Naive thymus-derived CD4-positive, alpha-beta T cell (primary cell): ENCODE measurements around the gene SUGCT. TPM values are rescaled to one million over a fixed set of nuclear protein-coding genes. Genes with fewer than 3 reads are reported as not detected.

Source experiments
- ATAC-seq: fragments of 150-1000 bp; cut with Tn5 transposase; 2 replicates; pipeline ENCODE4 v1.10.0; 2021; ENCODE audit warnings: mild to moderate bottlenecking, moderate library complexity
- CTCF ChIA-PET: fragments of 350-600 bp; sonication (Branson Sonifier 250); formaldehyde crosslinking; loops from one replicate; lab custom pipeline; 2021; ENCODE audit warnings: antibody characterized with exemption; lab: Charles Lee
- POLR2A ChIA-PET: fragments of 350-600 bp; sonication (Branson Sonifier 250); formaldehyde crosslinking; loops from one replicate; lab custom pipeline; 2021; ENCODE audit warnings: antibody characterized with exemption, inconsistent platforms; lab: Charles Lee
- DNase-seq, 9 donors: peaks; one replicate each; pipeline versions ENCODE4 v3.0.0 to v3.0.0-alpha.2; 2020 to 2022; ENCODE audit warnings: mixed read lengths in 1 of 9
- H3K27ac ChIP-seq: one replicate; pipeline ENCODE4 v1.7.0; 2013; ENCODE audit warnings: mild to moderate bottlenecking, low read depth, low read length, moderate library complexity
- H3K27me3 ChIP-seq, 2 donors: one replicate each; pipeline ENCODE4 v1.7.0; 2013; ENCODE audit warnings: low read length in 2 of 2, mild to moderate bottlenecking in 2 of 2, moderate library complexity in 2 of 2; ENCODE audit not compliant: control insufficient read depth in 2 of 2, insufficient read depth in 2 of 2
- H3K36me3 ChIP-seq, 3 experiments: 1 replicate in 2 of 3; 2 replicates in 1 of 3; pipeline ENCODE4 v1.7.0; 2013; ENCODE audit warnings: low read length in 3 of 3, mild to moderate bottlenecking in 3 of 3, moderate library complexity in 1 of 3; ENCODE audit not compliant: insufficient read depth in 3 of 3, control insufficient read depth in 2 of 3
- H3K4me1 ChIP-seq, 2 donors: one replicate each; pipeline ENCODE4 v1.7.0; 2013; ENCODE audit warnings: low read length in 2 of 2, mild to moderate bottlenecking in 2 of 2, moderate library complexity in 1 of 2; ENCODE audit not compliant: control insufficient read depth in 2 of 2, insufficient read depth in 2 of 2
- H3K4me3 ChIP-seq: 2 replicates; pipeline ENCODE4 v1.7.0; 2013; ENCODE audit warnings: mild to moderate bottlenecking, low read length
- H3K9me3 ChIP-seq, 3 experiments: 1 replicate in 2 of 3; 2 replicates in 1 of 3; pipeline ENCODE4 v1.7.0; 2013; ENCODE audit warnings: low read length in 3 of 3; ENCODE audit not compliant: control insufficient read depth in 2 of 3
- H3K27ac Mint-ChIP-seq, 9 donors: one replicate each; pipeline ENCODE4 v1.8.0; 2020 to 2022; ENCODE audit warnings: mixed read lengths in 9 of 9, mild to moderate bottlenecking in 8 of 9, moderate library complexity in 5 of 9, inconsistent platforms in 2 of 9
- H3K27me3 Mint-ChIP-seq, 5 donors: one replicate each; pipeline ENCODE4 v1.8.0; 2021 to 2022; ENCODE audit warnings: mixed read lengths in 5 of 5, mild to moderate bottlenecking in 1 of 5
- H3K36me3 Mint-ChIP-seq, 5 donors: one replicate each; pipeline ENCODE4 v1.8.0; 2020 to 2022; ENCODE audit warnings: mixed read lengths in 5 of 5, mild to moderate bottlenecking in 3 of 5, inconsistent platforms in 1 of 5
- H3K4me1 Mint-ChIP-seq, 7 donors: one replicate each; pipeline ENCODE4 v1.8.0; 2020 to 2022; ENCODE audit warnings: mixed read lengths in 7 of 7, mild to moderate bottlenecking in 3 of 7, inconsistent platforms in 1 of 7
- H3K4me3 Mint-ChIP-seq, 10 donors: one replicate each; pipeline ENCODE4 v1.8.0; 2020 to 2022; ENCODE audit warnings: mild to moderate bottlenecking in 10 of 10, mixed read lengths in 10 of 10, moderate library complexity in 6 of 10, inconsistent platforms in 2 of 10
- H3K9me3 Mint-ChIP-seq, 11 donors: one replicate each; pipeline ENCODE4 v1.8.0; 2020 to 2022; ENCODE audit warnings: mixed read lengths in 11 of 11, mild to moderate bottlenecking in 4 of 11, inconsistent platforms in 1 of 11, moderate library complexity in 1 of 11
- intact Hi-C, 2 donors: fragments of 100-400 bp; cut with micrococcal nuclease; formaldehyde crosslinking; loops; one replicate each; pipeline ENCODE4 v1.15.1; 2023
- polyA plus RNA-seq, 2 donors: library from polyadenylated mRNA; unstranded; fragments of 300-500 nt; fragmentation: Illumina TruSeq; gene quantifications; one replicate each; pipeline ENCODE4 v1.2.3, GENCODE V29; 2021
- total RNA-seq, 6 experiments: library from RNA in 5 of 6; stranded (reverse) in 5 of 6; gene quantifications; 1 replicate in 5 of 6; 2 replicates in 1 of 6; pipeline ENCODE4 v1.2.3 and lab custom pipeline; 2021 to 2026

The SUGCT gene
- total and polyA plus RNA-seq, 7 experiments from 2014 or later, result 0.95 to 2.7 (median 2.2) TPM; not detected in 1

GRCh38 chr7:40220421-40220911 is 85.7 kb downstream of the SUGCT start:
- DNase-seq (no peak), ATAC-seq (no peak)
- peaks cover 0 to 2% (median 0%) of the 10 kb centered on the region in 11 donors for H3K9me3 Mint-ChIP-seq
- H3K27me3 ChIP-seq, result no peaks in the 10 kb centered on the region
- ChIA-PET POLR2A (no interaction called here), CTCF (no interaction called here)
- H3K4me3 Mint-ChIP-seq, result no peak overlapping the region
- H3K9me3 ChIP-seq, result no peaks in the 10 kb centered on the region
- no peak overlapping the region for H3K27ac Mint-ChIP-seq
- no peaks in the 10 kb centered on the region for H3K4me1 ChIP-seq
- no peak overlapping the region for H3K27ac ChIP-seq
- H3K4me3 ChIP-seq, result no peak overlapping the region
- no peaks in the 10 kb centered on the region for H3K4me1 Mint-ChIP-seq
- H3K27me3 Mint-ChIP-seq, result no peaks in the 10 kb centered on the region
- peaks cover 0 to 24% (median 13%) of the 10 kb centered on the region in 5 donors for H3K36me3 Mint-ChIP-seq
- intact Hi-C loops, result no loop called here
- H3K36me3 ChIP-seq, result no peaks in the 10 kb centered on the region

DNA sequence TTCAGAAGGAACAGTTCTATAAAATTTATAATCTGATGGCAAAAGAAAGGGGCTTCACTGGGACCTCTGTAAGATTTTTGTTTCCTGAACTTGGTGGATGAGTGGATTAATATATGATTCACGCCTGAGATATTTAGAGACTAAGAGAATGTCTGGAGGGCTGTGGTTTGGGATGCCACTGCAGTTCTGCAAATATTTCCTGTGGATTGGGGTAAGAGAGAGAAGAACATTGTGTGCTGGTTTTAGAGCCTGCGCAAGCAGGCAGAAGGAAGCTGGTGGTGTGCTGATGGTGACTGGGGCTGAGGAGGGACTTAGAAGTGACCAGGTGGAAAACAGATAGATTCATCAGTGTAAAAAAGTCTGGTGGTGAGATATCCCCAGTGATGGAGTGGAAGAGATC is 87.0 kb downstream of the SUGCT start:
- Histone ChIP-seq H3K27ac (no peak overlapping the region), H3K27me3 (no peaks in the 10 kb centered on the region), H3K36me3 (no peaks in the 10 kb centered on the region), H3K4me1 (no peaks in the 10 kb centered on the region), H3K4me3 (no peak overlapping the region), H3K9me3 (no peaks in the 10 kb centered on the region)
- ChIA-PET CTCF (interaction anchor here (0.6 kb wide), 1 partner anchor 387 kb away, joined by 3 read pairs; no protein-coding TSS in a partner anchor), POLR2A (no interaction called here)
- H3K36me3 Mint-ChIP-seq, result peaks cover 0 to 23% (median 13%) of the 10 kb centered on the region in 5 donors
- ATAC-seq (no peak), DNase-seq (no peak)
- H3K27ac Mint-ChIP-seq, result no peak overlapping the region
- no peak overlapping the region for H3K4me3 Mint-ChIP-seq
- H3K4me1 Mint-ChIP-seq, result no peaks in the 10 kb centered on the region
- H3K9me3 Mint-ChIP-seq, result peaks cover 0 to 2% (median 0%) of the 10 kb centered on the region in 11 donors
- intact Hi-C loops, result no loop called here
- no peaks in the 10 kb centered on the region for H3K27me3 Mint-ChIP-seq

- intact Hi-C loops, result no loop called here
- H3K9me3 Mint-ChIP-seq, result no peaks in the 10 kb centered on the region
- no peaks in the 10 kb centered on the region for H3K27me3 Mint-ChIP-seq
- H3K36me3 ChIP-seq, result no peaks in the 10 kb centered on the region
- no peak overlapping the region for H3K4me3 ChIP-seq
- H3K4me1 Mint-ChIP-seq, result no peaks in the 10 kb centered on the region
- peaks cover 0 to 9% (median 0%) of the 10 kb centered on the region in 5 donors for H3K36me3 Mint-ChIP-seq
- ChIA-PET POLR2A (no interaction called here), CTCF (no interaction called here)
- H3K9me3 ChIP-seq, result no peaks in the 10 kb centered on the region
- no peaks in the 10 kb centered on the region for H3K27me3 ChIP-seq
- H3K27ac Mint-ChIP-seq, result no peak overlapping the region
- DNase-seq (no peak), ATAC-seq (no peak)
- H3K27ac ChIP-seq, result no peak overlapping the region
- H3K4me1 ChIP-seq, result no peaks in the 10 kb centered on the region
- no peak overlapping the region for H3K4me3 Mint-ChIP-seq
Measured at GRCh38 chr7:40223451-40224127, 88.8 kb downstream of the SUGCT start.

DNA sequence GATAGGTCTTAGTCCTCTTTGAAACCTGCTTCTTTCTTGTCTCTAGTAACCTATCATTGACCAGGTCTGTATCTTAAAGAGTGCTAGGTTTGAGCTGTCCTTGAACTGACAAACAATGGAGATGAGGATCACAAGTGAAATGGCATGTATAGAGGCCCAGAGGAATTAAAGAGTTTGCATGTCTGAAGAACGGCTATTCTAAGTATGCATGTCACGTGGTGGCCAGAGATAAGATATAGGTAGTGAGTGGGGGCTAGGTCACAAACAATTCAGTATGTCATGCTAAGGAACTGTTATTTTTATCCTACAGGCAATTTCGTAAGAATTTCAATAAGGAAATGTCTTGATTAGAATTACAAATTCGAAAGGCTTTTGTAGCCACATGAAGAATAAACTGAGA is 95.3 kb downstream of the SUGCT start:
- Mint-ChIP-seq H3K9me3 (no peaks in the 10 kb centered on the region), H3K4me3 (no peak overlapping the region), H3K4me1 (peaks cover 0 to 19% (median 6%) of the 10 kb centered on the region in 7 donors), H3K36me3 (no peaks in the 10 kb centered on the region), H3K27me3 (no peaks in the 10 kb centered on the region), H3K27ac (no peak overlapping the region)
- ChIA-PET POLR2A (no interaction called here), CTCF (no interaction called here)
- H3K9me3 ChIP-seq, result no peaks in the 10 kb centered on the region
- no peaks in the 10 kb centered on the region for H3K27me3 ChIP-seq
- intact Hi-C loops, result loop anchor here in 1 of 2 donors (5.0 kb wide), 1 partner anchor 1712 kb away; no protein-coding TSS in a partner anchor
- no peak overlapping the region for H3K27ac ChIP-seq
- H3K36me3 ChIP-seq, result no peaks in the 10 kb centered on the region
- DNase-seq (no peak), ATAC-seq (no peak)
- H3K4me3 ChIP-seq, result no peak overlapping the region
- H3K4me1 ChIP-seq, result peaks cover 0 to 4% of the 10 kb centered on the region in 2 donors

- H3K9me3 Mint-ChIP-seq, result no peaks in the 10 kb centered on the region
- no peaks in the 10 kb centered on the region for H3K27me3 Mint-ChIP-seq
- peaks cover 0 to 19% (median 6%) of the 10 kb centered on the region in 7 donors for H3K4me1 Mint-ChIP-seq
- no peak overlapping the region for H3K4me3 ChIP-seq
- no peak overlapping the region for H3K27ac ChIP-seq
- intact Hi-C loops, result loop anchor here (2.0 to 5.0 kb wide), 3 partner anchors 97 to 1711 kb away; no protein-coding TSS in a partner anchor
- H3K9me3 ChIP-seq, result no peaks in the 10 kb centered on the region
- ATAC-seq, result no peak
- no peaks in the 10 kb centered on the region for H3K36me3 ChIP-seq
- peaks cover 0 to 3% (median 0%) of the 10 kb centered on the region in 5 donors for H3K36me3 Mint-ChIP-seq
- ChIA-PET CTCF (interaction anchor here (0.8 to 1.6 kb wide), 3 partner anchors 14 to 1465 kb away, joined by 3 to 4 read pairs (median 3); no protein-coding TSS in a partner anchor), POLR2A (no interaction called here)
- H3K4me1 ChIP-seq, result peaks cover 0 to 4% of the 10 kb centered on the region in 2 donors
- no peak for DNase-seq
- H3K27me3 ChIP-seq, result no peaks in the 10 kb centered on the region
- no peak overlapping the region for H3K27ac Mint-ChIP-seq
- H3K4me3 Mint-ChIP-seq, result no peak overlapping the region
Measured at GRCh38 chr7:40231796-40232195, 97.0 kb downstream of the SUGCT start.

- H3K4me3 Mint-ChIP-seq, result no peak overlapping the region
- peak in 3 of 9 donors; percentile 3 to 12 (median 11) for DNase-seq
- CTCF ChIA-PET, result interaction anchor here (0.6 to 1.6 kb wide), 4 partner anchors 14 to 1464 kb away, joined by 3 to 5 read pairs (median 4); no protein-coding TSS in a partner anchor
- no peak overlapping the region for H3K27ac ChIP-seq
- H3K27me3 ChIP-seq, result no peaks in the 10 kb centered on the region
- H3K36me3 Mint-ChIP-seq, result peaks cover 0 to 3% (median 0%) of the 10 kb centered on the region in 5 donors
- H3K9me3 Mint-ChIP-seq, result no peaks in the 10 kb centered on the region
- peak overlapping the region in 1 of 9 donors; percentile 7 for H3K27ac Mint-ChIP-seq
- H3K4me1 ChIP-seq, result peaks cover 0 to 4% of the 10 kb centered on the region in 2 donors
- intact Hi-C loops, result loop anchor here (2.0 to 5.0 kb wide), 3 partner anchors 96 to 1710 kb away; no protein-coding TSS in a partner anchor
- POLR2A ChIA-PET, result no interaction called here
- H3K36me3 ChIP-seq, result no peaks in the 10 kb centered on the region
- H3K4me3 ChIP-seq, result no peak overlapping the region
- H3K27me3 Mint-ChIP-seq, result no peaks in the 10 kb centered on the region
- H3K4me1 Mint-ChIP-seq, result peaks cover 0 to 19% (median 6%) of the 10 kb centered on the region in 7 donors
- no peaks in the 10 kb centered on the region for H3K9me3 ChIP-seq
- ATAC-seq, result peak; percentile 40
Measured at GRCh38 chr7:40232242-40232893, 97.6 kb downstream of the SUGCT start.
